ENCODE results near the gene TUBB8B.
"Not testable (repeated sequence)": the region's sequence is repeated elsewhere in the genome, so short reads cannot be mapped to it uniquely, and the experiment has no call there.

TUBB8B gene

GRCh38 chr18:49176-49665 is at the start of gene TUBB8B:
TUBB8B (minus strand) TSS chr18:49615; CDS start chr18:49557, 58 bp downstream.
- not testable (repeated sequence) for DNase-seq

DNA sequence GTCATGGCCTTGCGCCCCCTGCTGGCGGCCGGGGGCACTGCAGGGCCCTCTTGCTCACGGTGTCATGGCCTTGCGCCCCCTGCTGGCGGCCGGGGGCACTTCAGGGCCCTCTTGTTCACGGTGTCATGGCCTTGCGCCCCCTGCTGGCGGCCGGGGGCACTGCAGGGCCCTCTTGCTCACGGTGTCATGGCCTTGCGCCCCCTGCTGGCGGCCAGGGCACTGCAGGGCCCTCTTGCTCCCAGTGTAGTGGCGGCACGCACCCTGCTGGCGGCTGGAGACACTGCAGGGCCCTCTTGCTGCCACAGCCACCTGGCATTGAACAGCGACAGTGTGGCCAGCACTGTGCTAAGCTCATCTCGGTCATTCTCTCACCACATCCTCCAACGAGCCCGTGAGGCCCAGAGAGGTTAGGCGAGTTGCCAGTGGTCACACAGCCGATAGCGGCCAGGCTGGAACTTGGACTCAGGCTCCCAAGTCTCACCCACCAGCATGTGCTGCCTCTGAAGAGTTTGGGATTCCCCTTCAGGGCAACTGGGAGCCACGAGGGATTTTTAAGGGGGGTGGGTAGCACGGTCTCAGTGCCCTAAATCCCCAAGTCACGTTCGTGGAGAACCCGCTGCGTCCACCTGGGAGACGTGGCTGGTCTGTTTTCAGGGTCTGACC is 48.0 kb upstream of the TUBB8B start:
- not testable (repeated sequence) for DNase-seq

GRCh38 chr18:96767-97131 is 47.3 kb upstream of the TUBB8B start:
- not testable (repeated sequence) for DNase-seq

DNA sequence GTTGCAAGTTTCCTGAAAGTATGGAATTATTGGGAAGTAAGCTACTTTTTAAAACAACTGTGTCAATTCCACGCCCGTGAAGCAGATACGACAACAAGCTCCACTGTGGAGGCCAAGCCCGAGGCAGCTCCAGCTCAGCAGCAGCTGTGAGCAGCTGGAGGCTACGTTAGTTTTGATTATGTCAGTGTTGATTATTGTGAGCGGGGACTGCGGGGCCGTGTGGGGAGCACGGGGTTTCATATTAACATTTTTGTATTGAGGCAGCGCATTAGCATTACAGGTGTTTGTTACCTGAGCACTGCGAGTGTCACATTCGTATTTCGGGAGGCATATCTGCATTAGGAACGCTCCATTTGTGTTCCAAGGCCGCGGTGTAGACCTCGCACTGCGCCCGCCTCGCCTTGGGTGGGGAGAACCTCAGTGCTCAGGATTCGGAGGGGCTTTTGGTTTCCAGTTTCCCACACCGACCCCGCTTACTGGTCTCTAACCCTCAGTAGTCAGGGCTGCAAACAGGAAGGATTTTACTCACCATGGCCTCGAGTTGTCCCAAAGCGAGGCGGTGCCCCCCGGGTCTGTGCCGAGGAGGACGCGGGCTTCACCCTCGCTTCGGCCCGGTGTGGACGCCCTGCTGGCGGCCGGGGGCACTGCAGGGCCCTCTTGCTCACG is 46.8 kb upstream of the TUBB8B start:
- DNase-seq = not testable (repeated sequence)

GRCh38 chr18:95580-95979 is 46.2 kb upstream of the TUBB8B start:
- not testable (repeated sequence) for DNase-seq

GRCh38 chr18:93897-94408 is 44.5 kb upstream of the TUBB8B start:
- DNase-seq = not testable (repeated sequence)

DNA sequence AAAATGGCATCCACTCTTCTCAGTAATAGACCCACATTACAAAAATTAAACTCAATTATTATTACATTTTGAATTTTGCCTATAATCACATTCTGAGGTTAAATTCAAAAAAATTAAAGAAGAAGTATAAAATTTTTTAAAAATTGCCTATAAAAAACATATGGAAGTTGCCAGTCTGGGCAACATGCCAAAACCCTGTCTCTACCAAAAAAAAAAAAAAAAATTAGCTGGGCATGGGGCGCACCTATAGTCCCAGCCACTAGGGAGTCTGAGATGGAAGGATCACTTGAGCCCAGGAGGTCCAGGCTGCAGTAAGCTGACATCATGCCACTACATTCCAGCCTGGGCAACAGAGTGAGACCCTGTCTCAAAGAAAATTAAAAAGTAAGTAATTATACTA is 42.1 kb upstream of the TUBB8B start:
- not testable (repeated sequence) for DNase-seq

GRCh38 chr18:90396-91193 is 41.2 kb upstream of the TUBB8B start:
- DNase-seq = not testable (repeated sequence)

GRCh38 chr18:89124-89523 is 39.7 kb upstream of the TUBB8B start:
- not testable (repeated sequence) for DNase-seq

GRCh38 chr18:84801-85200 is 35.4 kb upstream of the TUBB8B start:
- not testable (repeated sequence) for DNase-seq

DNA sequence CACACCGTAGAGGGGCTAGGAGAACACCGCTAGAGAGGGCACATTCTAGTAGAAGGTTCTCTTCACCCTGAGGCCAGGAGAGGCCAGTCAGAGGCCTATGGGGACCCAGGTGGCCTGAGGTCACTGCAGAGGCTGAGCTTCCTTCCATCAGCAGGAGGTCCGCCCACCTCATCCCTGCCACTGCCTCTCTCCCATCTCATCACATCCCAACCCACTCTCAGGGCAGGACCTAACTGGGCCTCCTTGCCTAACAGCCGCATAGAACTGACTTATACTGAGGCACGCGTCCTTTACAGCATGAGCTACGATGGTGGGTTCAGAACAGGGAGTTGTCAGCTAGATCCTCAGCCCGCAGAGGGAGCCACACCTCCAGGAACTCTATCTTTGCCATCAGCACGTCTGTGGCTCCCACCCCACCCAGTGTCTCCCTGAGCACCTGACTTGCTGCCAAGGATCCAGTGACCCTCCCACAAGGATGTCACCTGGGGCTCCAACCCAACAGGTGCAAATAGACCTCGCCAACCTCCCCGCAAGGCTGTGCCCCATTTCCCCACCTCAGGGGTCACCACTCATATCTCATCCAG is 33.3 kb upstream of the TUBB8B start:
- not testable (repeated sequence) for DNase-seq

DNA sequence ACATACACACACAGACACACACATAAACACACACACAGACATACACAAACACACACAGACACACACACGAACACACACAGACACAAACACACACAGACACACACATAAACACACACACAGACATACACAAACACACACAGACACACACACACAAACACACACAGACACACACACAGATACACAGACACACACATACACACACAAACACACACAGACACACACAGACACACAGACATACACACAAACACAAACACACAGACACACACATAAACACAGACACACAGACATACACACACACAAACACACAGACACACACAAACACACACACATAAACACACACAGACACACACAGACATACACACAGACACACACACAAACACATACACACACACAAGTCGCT is 31.5 kb upstream of the TUBB8B start:
- not testable (repeated sequence) for DNase-seq

DNA sequence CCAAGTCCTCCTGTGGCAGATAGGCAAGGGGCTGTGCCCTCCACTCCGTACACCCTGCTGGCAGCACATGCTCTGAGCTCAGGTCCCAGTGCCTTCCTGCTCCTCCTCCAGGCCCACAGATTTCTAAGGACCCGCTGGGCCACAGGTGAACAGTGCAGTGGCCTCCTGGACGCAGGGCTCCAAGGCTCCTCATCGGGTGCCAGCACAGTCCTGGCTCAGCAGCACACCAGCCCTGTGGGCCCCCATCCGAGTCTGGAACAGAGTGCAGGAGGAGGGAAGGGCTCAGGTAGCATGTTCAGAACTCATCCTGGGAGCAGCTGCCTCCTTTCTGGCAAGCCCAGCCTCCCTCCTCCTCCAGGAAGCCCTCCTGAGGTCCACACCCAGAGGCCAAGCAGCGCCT is 30.8 kb upstream of the TUBB8B start:
- not testable (repeated sequence) for DNase-seq

GRCh38 chr18:75525-76160 is 26.2 kb upstream of the TUBB8B start:
- DNase-seq = not testable (repeated sequence)

DNA sequence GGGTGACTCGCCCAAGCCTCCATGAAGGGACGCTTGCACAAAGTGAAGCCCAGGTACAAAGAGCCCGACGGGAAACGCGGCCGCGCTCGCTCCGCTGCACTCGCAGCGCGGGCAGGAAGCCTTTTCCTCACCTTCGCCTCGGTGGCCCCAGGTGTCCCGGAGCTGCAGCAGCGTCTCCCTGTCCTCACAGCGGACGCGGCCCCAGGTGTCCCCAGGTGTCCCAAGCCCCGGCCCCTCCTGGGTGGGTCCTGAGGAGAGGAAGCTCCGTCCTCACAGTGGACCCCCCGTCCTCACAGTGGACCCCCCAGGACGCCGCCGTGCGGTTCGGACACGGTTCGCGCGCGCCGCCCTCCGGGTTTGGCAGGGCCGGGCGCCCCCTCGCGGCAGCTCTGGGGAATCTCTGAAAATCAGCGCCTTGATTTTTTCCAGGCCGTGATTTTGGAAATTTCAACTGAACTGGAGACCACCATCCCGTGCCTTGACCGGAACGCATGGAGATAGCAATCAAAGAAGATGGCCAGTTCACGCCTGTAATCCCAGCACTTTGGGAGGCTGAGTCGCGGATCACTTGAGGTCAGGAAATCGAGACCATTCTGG is 23.9 kb upstream of the TUBB8B start:
- DNase-seq = not testable (repeated sequence)

GRCh38 chr18:67701-68100 is 18.3 kb upstream of the TUBB8B start:
- DNase-seq = not testable (repeated sequence)

DNA sequence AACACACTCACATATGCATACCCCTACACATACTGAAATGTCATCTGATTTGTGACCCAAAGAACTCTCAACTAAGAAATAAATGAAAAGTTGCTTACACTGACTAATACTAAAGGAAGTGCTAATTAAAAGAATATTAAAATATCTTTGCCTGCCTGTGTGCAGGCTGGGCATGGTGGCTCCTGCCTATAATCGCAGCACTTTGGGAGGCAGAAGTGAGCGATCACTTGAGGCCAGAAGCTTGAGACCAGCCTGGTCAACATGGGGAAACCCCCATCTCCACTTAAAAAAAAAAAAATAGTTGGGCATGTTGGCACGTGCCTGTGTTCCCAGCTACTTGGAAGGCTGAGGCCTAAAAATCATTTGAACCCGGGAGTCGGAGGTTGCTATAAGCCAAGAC is 14.9 kb upstream of the TUBB8B start:
- not testable (repeated sequence) for DNase-seq

- DNase-seq = not testable (repeated sequence)
Observed at GRCh38 chr18:63656-64055, 14.2 kb upstream of the TUBB8B start.

DNA sequence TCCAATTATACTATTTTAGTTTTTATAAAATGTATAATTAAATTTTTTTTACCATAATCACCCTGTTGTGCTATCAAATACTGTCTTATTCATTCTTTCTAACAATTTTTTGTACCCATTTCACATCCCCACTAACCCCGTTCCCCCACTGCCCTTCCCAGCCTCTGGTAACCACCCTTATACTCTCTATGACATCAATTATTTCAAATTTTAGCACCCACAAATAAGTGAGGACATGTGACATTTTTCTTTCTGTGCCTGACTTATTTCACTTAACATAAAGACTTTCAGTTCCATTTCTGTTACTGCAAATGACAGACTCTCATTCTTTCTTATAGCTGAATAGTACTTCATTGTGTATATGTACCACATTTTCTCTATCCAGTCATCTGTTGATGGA is 5.0 kb upstream of the TUBB8B start:
- DNase-seq = not testable (repeated sequence)

GRCh38 chr18:48696-49095 is 719 bp downstream of the TUBB8B start:
- DNase-seq = not testable (repeated sequence)

DNA sequence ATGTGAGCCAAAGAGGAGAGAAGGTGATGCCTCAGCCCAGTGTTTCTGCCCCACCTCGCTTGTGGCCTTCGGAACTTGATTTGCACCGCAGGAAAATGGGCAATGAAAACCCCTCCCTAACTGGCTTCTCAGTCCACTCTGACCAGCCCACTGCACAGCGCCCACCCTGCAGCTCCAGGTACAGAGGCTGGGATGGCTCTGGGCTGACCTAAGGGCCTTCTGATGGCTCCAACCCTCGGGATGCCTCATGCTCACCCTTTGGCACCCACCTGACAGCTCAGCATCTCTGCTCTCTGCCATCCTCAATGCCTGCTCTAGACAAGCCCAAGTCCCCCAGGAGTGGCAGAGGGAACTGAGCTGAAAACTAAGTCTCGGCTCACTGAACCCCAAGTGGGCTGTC is 36.2 kb downstream of the TUBB8B start:
- not testable (repeated sequence) for DNase-seq

DNA sequence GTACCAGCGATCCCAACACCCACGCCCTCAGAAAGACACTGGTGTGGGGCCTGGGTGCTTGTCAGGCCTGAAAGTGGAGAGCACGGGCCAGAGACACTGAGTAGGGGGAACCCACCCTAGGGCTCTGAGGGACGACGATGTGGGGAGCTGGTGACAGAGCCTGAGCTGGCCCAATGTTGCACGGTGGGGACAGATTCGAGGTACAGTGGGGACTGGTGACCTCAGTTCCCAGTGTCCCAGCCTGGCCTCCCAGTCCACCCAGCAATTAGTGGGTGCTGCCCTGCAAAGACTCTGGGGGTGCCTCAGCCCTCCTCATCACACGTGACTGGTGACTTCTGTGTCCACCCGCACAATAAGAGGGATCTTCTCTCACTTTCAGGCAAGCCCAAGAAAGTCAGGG is 36.6 kb downstream of the TUBB8B start:
- not testable (repeated sequence) for DNase-seq

Data from CD4-positive, alpha-beta T cell treated with Interferon gamma for 1 hour (primary cell).